Upper lobe of left lung (tissue), 6 donors: Measurements from ENCODE around the gene ANKLE2. TPM values are rescaled to one million over a fixed set of nuclear protein-coding genes. Genes with fewer than 3 reads are reported as not detected.

Source experiments
- ATAC-seq, 2 donors: fragments of 200-7000 bp; cut with Tn5 transposase; one replicate each; pipeline ENCODE4 v1.9.1; 2022; ENCODE audit warnings: mild to moderate bottlenecking in 2 of 2, moderate library complexity in 2 of 2; ENCODE audit not compliant: low FRiP score in 2 of 2
- DNase-seq, 2 donors: peaks; one replicate each; pipeline ENCODE4 v3.0.0-alpha.2; 2019 to 2020
- H3K27ac ChIP-seq, 4 donors: fragments of 200-600 bp; sonication (generic); one replicate each; pipeline ENCODE4 v1.5.1; 2016 to 2019
- H3K27me3 ChIP-seq, 4 donors: fragments of 200-600 bp; sonication (generic); one replicate each; pipeline ENCODE4 v1.5.1; 2017 to 2019
- H3K36me3 ChIP-seq, 4 donors: fragments of 200-600 bp; sonication (generic); one replicate each; pipeline ENCODE4 v1.5.1; 2016 to 2019
- H3K4me1 ChIP-seq, 4 donors: fragments of 200-600 bp; sonication (generic); one replicate each; pipeline ENCODE4 v1.5.1; 2018 to 2019
- H3K4me3 ChIP-seq, 4 donors: fragments of 200-600 bp; sonication (generic); one replicate each; pipeline ENCODE4 v1.5.1; 2017 to 2019; ENCODE audit warnings: mild to moderate bottlenecking in 2 of 4, moderate library complexity in 1 of 4
- H3K9me3 ChIP-seq, 4 donors: fragments of 200-600 bp; sonication (generic); one replicate each; pipeline ENCODE4 v1.5.1; 2018 to 2019
- EP300 ChIP-seq, 4 donors: sonication (generic); formaldehyde crosslinking; IDR thresholded peaks; one replicate each; pipeline ENCODE4 v1.5.1; 2017; ENCODE audit warnings: antibody characterized with exemption in 4 of 4, control low read depth in 2 of 4
- POLR2A ChIP-seq, 4 donors: fragments of 450-650 bp; IDR thresholded peaks; one replicate each; pipeline ENCODE4 v1.5.1; 2016 to 2017; ENCODE audit warnings: antibody characterized with exemption in 4 of 4, mild to moderate bottlenecking in 2 of 4
- POLR2AphosphoS5 ChIP-seq, 2 donors: sonication (generic); formaldehyde crosslinking; IDR thresholded peaks; one replicate each; pipeline ENCODE4 v1.5.1; 2017; ENCODE audit warnings: antibody characterized with exemption in 2 of 2
- WGBS, 2 donors: methylation state at CpG; one replicate each; pipeline ENCODE4 v1.1.5; 2017 to 2018; 5-methylcytosine and 5-hydroxymethylcytosine counted together
- total RNA-seq, 6 donors: library from RNA; depleted of rRNA in 4 of 6; stranded (reverse); fragments of >200 nt in 4 of 6; gene quantifications; one replicate each; pipeline versions ENCODE4 v1.1.0 to v1.2.1, GENCODE V29; 2016 to 2021
- TF ChIP-seq, protein P1 (sequence below), 6 experiments: fragments of 450-650 bp in 4 of 6; fragments of 200-600 bp in 2 of 6; sonication (generic) in 2 of 6; IDR thresholded peaks; one replicate each; pipeline ENCODE4 v1.5.1; 2016 to 2019; ENCODE audit warnings: antibody characterized with exemption in 6 of 6
- donor health status: DM: no; HTN: no; CAD: no; lungs with moderate emphysema.
- donor health status: DM: no; HTN: yes; CAD: no; lungs with severe emphysema.

The ANKLE2 gene
- total RNA-seq, 6 donors from 2014 or later: 44.3 to 153 (median 78.0) TPM

DNA sequence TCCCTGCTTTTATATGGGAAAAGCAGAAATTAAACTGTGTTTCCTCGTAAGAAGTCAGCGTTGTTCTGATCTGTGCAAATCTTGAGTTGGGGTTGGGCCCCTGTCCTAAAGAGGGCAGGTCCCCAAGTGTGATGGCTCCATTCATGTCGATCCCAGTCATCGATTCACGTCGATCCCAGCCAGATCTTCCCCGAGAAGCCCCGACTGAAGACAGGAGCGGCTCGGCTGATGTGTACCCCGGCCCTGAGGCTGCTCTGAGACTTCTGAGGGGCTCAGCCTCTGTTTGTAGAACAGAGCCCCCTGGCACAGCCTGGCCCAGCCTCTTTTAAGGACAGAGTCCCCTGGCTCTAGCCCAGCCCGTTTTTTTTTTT lies 41.7 kb downstream of the ANKLE2 start:
- Histone ChIP-seq H3K27ac (no peak overlapping the region), H3K4me3 (no peak overlapping the region), H3K4me1 (no peaks in the 10 kb centered on the region), H3K27me3 (no peaks in the 10 kb centered on the region), H3K36me3 (peaks cover 16 to 95% (median 66%) of the 10 kb centered on the region in 4 donors), H3K9me3 (no peaks in the 10 kb centered on the region)
- TF ChIP-seq, protein P1, sequence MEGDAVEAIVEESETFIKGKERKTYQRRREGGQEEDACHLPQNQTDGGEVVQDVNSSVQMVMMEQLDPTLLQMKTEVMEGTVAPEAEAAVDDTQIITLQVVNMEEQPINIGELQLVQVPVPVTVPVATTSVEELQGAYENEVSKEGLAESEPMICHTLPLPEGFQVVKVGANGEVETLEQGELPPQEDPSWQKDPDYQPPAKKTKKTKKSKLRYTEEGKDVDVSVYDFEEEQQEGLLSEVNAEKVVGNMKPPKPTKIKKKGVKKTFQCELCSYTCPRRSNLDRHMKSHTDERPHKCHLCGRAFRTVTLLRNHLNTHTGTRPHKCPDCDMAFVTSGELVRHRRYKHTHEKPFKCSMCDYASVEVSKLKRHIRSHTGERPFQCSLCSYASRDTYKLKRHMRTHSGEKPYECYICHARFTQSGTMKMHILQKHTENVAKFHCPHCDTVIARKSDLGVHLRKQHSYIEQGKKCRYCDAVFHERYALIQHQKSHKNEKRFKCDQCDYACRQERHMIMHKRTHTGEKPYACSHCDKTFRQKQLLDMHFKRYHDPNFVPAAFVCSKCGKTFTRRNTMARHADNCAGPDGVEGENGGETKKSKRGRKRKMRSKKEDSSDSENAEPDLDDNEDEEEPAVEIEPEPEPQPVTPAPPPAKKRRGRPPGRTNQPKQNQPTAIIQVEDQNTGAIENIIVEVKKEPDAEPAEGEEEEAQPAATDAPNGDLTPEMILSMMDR (IDR thresholded peaks at IDR 0.05): no peak
- TF ChIP-seq POLR2A (IDR thresholded peaks at IDR 0.05): no peak
- no peak for TF ChIP-seq POLR2AphosphoS5 (IDR thresholded peaks at IDR 0.05)
- no peak for TF ChIP-seq EP300 (IDR thresholded peaks at IDR 0.05)
- 92 to 96% methylated on average over 12 of the region's 12 CpGs for WGBS, 2 donors
- ATAC-seq (no peak), DNase-seq (no peak)

DNA sequence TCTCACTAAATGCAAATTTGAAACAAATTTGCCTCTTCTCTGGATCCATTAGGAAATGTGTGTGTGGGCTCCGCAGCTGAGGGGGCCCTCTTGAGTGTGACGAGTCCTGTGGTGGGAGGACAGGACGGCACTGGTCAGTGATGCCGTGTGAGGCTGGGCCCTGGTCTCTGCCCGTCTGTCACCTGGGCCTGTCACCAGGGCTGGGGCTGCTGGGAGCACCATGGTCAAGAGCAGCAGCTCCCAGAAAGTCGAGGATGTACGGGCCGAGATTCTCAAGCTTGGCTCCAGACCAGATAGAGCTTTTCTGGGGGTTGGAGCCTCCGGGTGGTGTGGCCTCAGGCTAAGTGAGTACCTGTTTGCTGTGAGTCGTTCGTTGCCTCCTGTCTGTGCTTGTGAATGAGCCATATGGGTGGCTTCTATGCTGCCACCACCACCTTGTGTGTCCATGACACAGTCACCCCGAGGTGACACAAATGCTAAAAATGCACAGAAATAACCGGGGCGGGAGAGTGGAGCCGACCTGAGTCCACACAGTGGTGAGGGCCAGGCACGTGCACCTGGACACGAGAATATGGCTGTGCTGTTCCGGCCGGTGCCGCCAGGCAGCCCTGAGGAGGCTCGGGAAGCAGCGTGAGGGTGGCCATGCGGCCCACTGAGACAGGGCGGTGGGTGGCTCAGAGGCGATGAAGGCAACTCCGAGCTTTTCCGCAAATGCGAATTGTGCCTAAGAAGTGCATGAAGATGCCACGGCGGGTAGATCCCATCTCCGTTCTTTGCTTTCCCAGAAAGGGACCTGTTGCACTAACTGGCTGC lies 42.3 kb downstream of the ANKLE2 start:
- WGBS, 2 donors: 93 to 97% methylated on average over 27 to 31 of the region's 31 CpGs
- no peaks in the 10 kb centered on the region for H3K27me3 ChIP-seq
- peaks cover 16 to 91% (median 66%) of the 10 kb centered on the region in 4 donors for H3K36me3 ChIP-seq
- TF ChIP-seq EP300 (IDR thresholded peaks at IDR 0.05) (no peak), POLR2AphosphoS5 (IDR thresholded peaks at IDR 0.05) (no peak), POLR2A (IDR thresholded peaks at IDR 0.05) (no peak)
- TF ChIP-seq, protein P1 (IDR thresholded peaks at IDR 0.05): no peak
- DNase-seq: no peak
- no peak overlapping the region for H3K4me3 ChIP-seq
- H3K4me1 ChIP-seq: no peaks in the 10 kb centered on the region
- ATAC-seq: peak in 1 of 2 donors; percentile 9
- no peaks in the 10 kb centered on the region for H3K9me3 ChIP-seq
- H3K27ac ChIP-seq: no peak overlapping the region

DNA sequence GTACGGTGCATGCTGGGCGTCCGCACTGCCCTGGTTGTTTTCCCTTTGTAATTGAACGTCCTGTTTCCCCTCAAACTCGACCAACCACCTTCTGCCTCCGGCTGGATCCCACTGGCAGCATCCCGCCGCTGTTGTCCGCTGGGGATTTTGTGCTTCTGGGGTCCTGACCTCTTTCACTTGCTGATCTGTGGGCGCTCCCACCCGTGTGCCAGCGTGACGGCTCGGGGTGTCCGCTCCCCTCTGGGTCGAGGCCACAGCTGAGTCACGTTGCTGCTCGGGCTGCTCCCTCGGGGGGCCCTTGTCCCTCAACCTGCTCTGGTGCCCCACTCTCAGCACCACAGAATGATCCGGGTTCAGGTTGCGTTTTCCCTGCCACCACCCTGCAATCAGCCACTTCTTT lies 43.0 kb downstream of the ANKLE2 start:
- Histone ChIP-seq H3K27me3 (no peaks in the 10 kb centered on the region), H3K9me3 (no peaks in the 10 kb centered on the region), H3K36me3 (peaks cover 11 to 84% (median 62%) of the 10 kb centered on the region in 4 donors), H3K4me3 (no peak overlapping the region), H3K27ac (no peak overlapping the region), H3K4me1 (no peaks in the 10 kb centered on the region)
- 92 to 94% methylated on average over 21 of the region's 21 CpGs for WGBS, 2 donors
- ATAC-seq (no peak), DNase-seq (no peak)
- TF ChIP-seq POLR2A (IDR thresholded peaks at IDR 0.05) (no peak), POLR2AphosphoS5 (IDR thresholded peaks at IDR 0.05) (no peak)

DNA sequence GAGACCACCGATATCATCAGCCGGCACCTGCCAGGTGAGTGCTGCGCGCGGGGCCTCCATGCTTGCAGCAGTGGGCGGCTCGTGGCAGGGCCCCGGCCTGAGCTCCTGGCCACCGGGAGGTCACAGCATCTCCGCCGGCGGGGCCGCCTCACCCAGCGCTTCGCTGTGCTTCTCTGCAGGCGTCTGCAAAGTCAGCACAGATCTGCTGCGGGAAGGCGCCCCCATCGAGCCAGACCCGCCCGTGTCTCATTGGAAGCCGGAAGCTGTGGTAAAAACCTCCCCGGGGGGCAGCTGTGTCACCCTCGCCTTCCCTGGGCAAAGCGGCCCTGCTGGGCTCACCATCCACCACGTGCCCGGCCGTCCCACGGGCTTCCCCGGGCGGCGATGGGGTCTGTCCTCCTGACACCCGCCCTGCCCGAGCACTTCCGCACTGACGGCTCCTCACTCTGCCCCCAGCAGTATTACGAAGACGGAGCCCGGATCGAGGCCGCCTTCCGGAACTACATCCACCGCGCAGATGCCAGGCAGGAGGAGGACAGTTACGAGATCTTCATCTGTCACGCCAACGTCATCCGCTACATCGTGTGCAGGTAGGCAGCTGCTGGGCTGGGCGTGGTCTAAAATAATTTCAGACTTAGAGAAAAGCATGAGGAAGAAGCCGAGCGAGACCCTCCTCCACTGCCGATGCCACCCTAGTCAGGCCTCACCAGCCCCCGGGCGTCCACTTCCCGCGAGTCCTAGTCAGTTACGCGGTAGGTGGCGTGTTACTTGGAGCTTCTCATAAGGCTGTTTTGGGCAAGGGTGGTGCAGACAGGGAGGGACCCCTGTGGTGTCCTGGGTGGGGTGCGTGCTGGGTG lies 43.9 kb downstream of the ANKLE2 start:
- Histone ChIP-seq H3K9me3 (no peaks in the 10 kb centered on the region), H3K27me3 (no peaks in the 10 kb centered on the region), H3K4me3 (no peak overlapping the region), H3K4me1 (peaks cover 0 to 1% (median 0%) of the 10 kb centered on the region in 4 donors), H3K36me3 (peaks cover 8 to 76% (median 53%) of the 10 kb centered on the region in 4 donors), H3K27ac (no peak overlapping the region)
- no peak for ATAC-seq
- peak in 1 of 2 donors; percentile 83 for DNase-seq
- WGBS, 2 donors: 94% methylated on average over 58 to 59 of the region's 61 CpGs
- TF ChIP-seq EP300 (IDR thresholded peaks at IDR 0.05) (no peak), POLR2AphosphoS5 (IDR thresholded peaks at IDR 0.05) (no peak), POLR2A (IDR thresholded peaks at IDR 0.05) (no peak)
- TF ChIP-seq, protein P1 (IDR thresholded peaks at IDR 0.05): no peak

DNA sequence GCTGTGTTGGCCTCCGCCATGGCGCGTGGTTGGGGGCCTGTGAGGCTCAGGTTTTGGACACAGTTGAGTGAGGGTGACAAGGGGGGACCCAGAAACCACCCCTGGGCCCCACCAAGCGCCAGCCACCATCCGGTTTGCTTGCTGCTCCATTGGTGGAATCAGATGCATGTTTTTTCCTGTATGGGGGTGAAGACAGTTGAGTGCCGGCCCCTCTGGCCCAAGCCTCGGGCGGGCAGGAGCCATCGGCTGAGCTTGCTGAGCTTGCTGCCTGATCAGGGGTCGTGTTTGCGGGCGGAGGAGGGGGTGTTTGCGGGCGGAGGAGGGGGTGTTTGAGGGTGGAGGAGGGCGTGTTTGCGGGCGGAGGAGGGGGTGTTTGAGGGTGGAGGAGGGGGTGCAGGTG lies 44.6 kb downstream of the ANKLE2 start:
- 89 to 94% methylated on average over 15 to 17 of the region's 17 CpGs for WGBS, 2 donors

More for the DNA sequence above, 44.6 kb downstream of the ANKLE2 start:
- H3K27ac ChIP-seq: no peak overlapping the region
- no peaks in the 10 kb centered on the region for H3K9me3 ChIP-seq
- DNase-seq (no peak), ATAC-seq (no peak)
- no peaks in the 10 kb centered on the region for H3K27me3 ChIP-seq
- peaks cover 3 to 8% (median 5%) of the 10 kb centered on the region in 4 donors for H3K4me1 ChIP-seq
- no peak overlapping the region for H3K4me3 ChIP-seq
- TF ChIP-seq, protein P1 (IDR thresholded peaks at IDR 0.05): no peak
- TF ChIP-seq POLR2A (IDR thresholded peaks at IDR 0.05) (no peak), POLR2AphosphoS5 (IDR thresholded peaks at IDR 0.05) (no peak), EP300 (IDR thresholded peaks at IDR 0.05) (no peak)
- peaks cover 5 to 70% (median 51%) of the 10 kb centered on the region in 4 donors for H3K36me3 ChIP-seq
